ENCODE results near the gene SLC51A.

SLC51A gene

DNA sequence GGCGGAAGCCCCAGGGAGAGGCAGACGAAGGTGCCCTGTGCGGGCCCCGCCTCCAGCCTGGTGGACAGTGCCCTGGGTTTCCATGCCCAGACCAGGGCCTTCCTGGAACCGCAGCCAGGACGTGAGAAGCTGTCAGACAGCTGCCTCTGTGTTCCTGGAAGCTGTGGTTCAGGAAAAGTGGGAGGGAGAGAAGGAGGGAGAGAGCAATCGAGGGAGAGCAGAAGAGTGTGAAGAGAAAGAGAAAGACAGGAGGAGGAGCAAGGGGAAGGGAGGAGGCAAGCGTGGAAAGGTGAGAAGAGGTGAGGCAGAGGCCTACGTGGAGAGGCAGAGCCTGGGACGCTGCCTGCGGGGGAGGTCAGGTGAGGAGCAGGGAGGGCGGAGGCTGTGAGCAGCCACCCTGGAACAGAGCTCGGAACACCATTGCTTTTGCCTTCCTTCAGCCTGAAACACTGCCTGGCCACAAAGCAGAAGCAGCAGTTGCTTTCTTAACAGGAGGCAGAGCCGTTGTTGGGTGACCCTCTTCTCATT, 23.7 kb upstream of the SLC51A start:
- Histone ChIP-seq H2BK120ac (ENCODE audit: low read depth, low read length) (no peak overlapping the region), H3K4me3 (ENCODE audit: low read length in 2 of 2) (no peak overlapping the region), H3K27me3 (ENCODE audit: control insufficient read depth in 3 of 3, insufficient read depth in 3 of 3, low read depth in 1 of 3, low read length in 3 of 3) (peaks cover 0 to 12% (median 0%) of the 10 kb centered on the region in 3 experiments), H3K23ac (ENCODE audit: low read depth, low read length, poor library complexity) (peak overlapping the region; percentile 95), H3K27ac (replicated peaks; ENCODE audit: low read length) (no peak overlapping the region), H3K9me3 (replicated peaks in 1 of 2; ENCODE audit: control insufficient read depth in 2 of 2, insufficient read depth in 1 of 2, low read depth in 1 of 2, low read length in 2 of 2) (no peaks in the 10 kb centered on the region), H2AFZ (ENCODE audit: low read length) (peak overlapping the region; percentile 84), H4K91ac (ENCODE audit: low read depth, low read length, poor library complexity) (no peak overlapping the region), H4K8ac (ENCODE audit: low read depth, low read length) (peak overlapping the region; percentile 19), H3K18ac (ENCODE audit: low read length) (peak overlapping the region; percentile 64), H3K9ac (ENCODE audit: low read depth, low read length, poor library complexity) (no peak overlapping the region), H2BK15ac (ENCODE audit: low read length) (peak overlapping the region; percentile 27), H2BK5ac (ENCODE audit: low read length) (no peak overlapping the region), H3K4me2 (ENCODE audit: insufficient read depth, low read length, poor library complexity, severe bottlenecking) (no peak overlapping the region), H3K79me1 (ENCODE audit: low read depth, low read length) (peaks cover 4% of the 10 kb centered on the region), H3K14ac (ENCODE audit: low read length) (peak overlapping the region; percentile 14), H2AK5ac (ENCODE audit: low read depth, low read length) (peak overlapping the region; percentile 63), H3K4ac (ENCODE audit: low read length) (no peak overlapping the region), H2BK12ac (ENCODE audit: low read length) (peak overlapping the region; percentile 16), H3K4me1 (ENCODE audit: control insufficient read depth in 2 of 2, insufficient read depth in 1 of 2, low read depth in 1 of 2, low read length in 2 of 2) (peaks cover 4 to 9% of the 10 kb centered on the region in 2 donors), H3K36me3 (replicated peaks in 1 of 2; ENCODE audit: control insufficient read depth in 2 of 2, insufficient read depth in 2 of 2, low read length in 2 of 2) (no peaks in the 10 kb centered on the region)
- WGBS, 2 donors (ENCODE audit: extremely low coverage in 2 of 2, insufficient read length in 2 of 2, insufficient replicate concordance in 1 of 2): no CpG with 5 or more reads among the region's 14 CpGs
- no peak for DNase-seq (ENCODE audit: low spot score)

DNA sequence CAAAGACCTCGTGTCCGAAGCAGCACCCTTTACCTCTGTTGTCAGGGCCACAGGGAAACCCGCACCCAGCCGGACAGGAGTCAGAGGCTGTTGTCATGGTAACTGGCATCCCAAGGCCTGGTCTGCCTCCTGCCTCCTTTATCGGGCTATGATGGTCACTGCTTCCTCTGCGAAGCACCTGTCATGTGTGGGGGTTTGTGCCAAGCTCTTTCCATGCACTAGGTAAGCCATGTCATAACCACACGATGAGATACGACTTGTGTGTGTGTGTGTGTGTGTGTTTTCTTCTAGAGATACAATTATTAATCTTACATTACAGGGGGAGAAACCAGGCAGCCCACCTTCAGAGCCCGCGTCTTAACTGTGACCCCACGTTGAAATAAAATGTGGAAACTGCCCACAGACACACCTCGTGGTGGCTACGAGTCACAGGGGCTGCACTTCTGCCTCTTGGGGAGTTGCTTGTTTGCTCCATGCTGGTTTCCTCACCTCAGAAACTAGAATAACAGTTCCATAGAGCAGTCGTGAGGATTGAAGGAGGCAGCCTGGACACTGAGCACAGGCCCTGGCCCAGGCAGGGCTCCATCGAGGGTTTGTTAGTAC, 23.1 kb upstream of the SLC51A start:
- DNase-seq (ENCODE audit: low spot score): no peak
- H4K8ac ChIP-seq (ENCODE audit: low read depth, low read length): no peak overlapping the region
- H2AFZ ChIP-seq (ENCODE audit: low read length): peak overlapping the region; percentile 84
- H3K23ac ChIP-seq (ENCODE audit: low read depth, low read length, poor library complexity): peak overlapping the region; percentile 95
- no peak overlapping the region for H4K91ac ChIP-seq (ENCODE audit: low read depth, low read length, poor library complexity)
- H3K4ac ChIP-seq (ENCODE audit: low read length): no peak overlapping the region
- H3K4me2 ChIP-seq (ENCODE audit: insufficient read depth, low read length, poor library complexity, severe bottlenecking): no peak overlapping the region
- H3K79me1 ChIP-seq (ENCODE audit: low read depth, low read length): peaks cover 4% of the 10 kb centered on the region
- no peak overlapping the region for H3K4me3 ChIP-seq (ENCODE audit: low read length in 2 of 2)
- H3K4me1 ChIP-seq (ENCODE audit: control insufficient read depth in 2 of 2, insufficient read depth in 1 of 2, low read depth in 1 of 2, low read length in 2 of 2): peaks cover 4 to 9% of the 10 kb centered on the region in 2 donors
- WGBS, 2 donors (ENCODE audit: extremely low coverage in 2 of 2, insufficient read length in 2 of 2, insufficient replicate concordance in 1 of 2): no CpG with 5 or more reads among the region's 15 CpGs
- no peak overlapping the region for H2BK5ac ChIP-seq (ENCODE audit: low read length)
- no peak overlapping the region for H3K27ac ChIP-seq (replicated peaks; ENCODE audit: low read length)
- peak overlapping the region; percentile 35 for H3K18ac ChIP-seq (ENCODE audit: low read length)
- no peak overlapping the region for H3K14ac ChIP-seq (ENCODE audit: low read length)
- no peaks in the 10 kb centered on the region for H3K9me3 ChIP-seq (replicated peaks in 1 of 2; ENCODE audit: control insufficient read depth in 2 of 2, insufficient read depth in 1 of 2, low read depth in 1 of 2, low read length in 2 of 2)
- no peaks in the 10 kb centered on the region for H3K36me3 ChIP-seq (replicated peaks in 1 of 2; ENCODE audit: control insufficient read depth in 2 of 2, insufficient read depth in 2 of 2, low read length in 2 of 2)
- H2BK15ac ChIP-seq (ENCODE audit: low read length): peak overlapping the region; percentile 27
- peak overlapping the region; percentile 63 for H2AK5ac ChIP-seq (ENCODE audit: low read depth, low read length)
- H3K27me3 ChIP-seq (ENCODE audit: control insufficient read depth in 3 of 3, insufficient read depth in 3 of 3, low read depth in 1 of 3, low read length in 3 of 3): peaks cover 0 to 17% (median 0%) of the 10 kb centered on the region in 3 experiments
- no peak overlapping the region for H2BK120ac ChIP-seq (ENCODE audit: low read depth, low read length)
- H3K9ac ChIP-seq (ENCODE audit: low read depth, low read length, poor library complexity): no peak overlapping the region
- peak overlapping the region; percentile 16 for H2BK12ac ChIP-seq (ENCODE audit: low read length)

GRCh38 chr3:196193736-196194541, 22.4 kb upstream of the SLC51A start:
- peak overlapping the region; percentile 80 for H3K23ac ChIP-seq (ENCODE audit: low read depth, low read length, poor library complexity)
- no peak for DNase-seq (ENCODE audit: low spot score)
- WGBS, 2 donors (ENCODE audit: extremely low coverage in 2 of 2, insufficient read length in 2 of 2, insufficient replicate concordance in 1 of 2): no CpG with 5 or more reads among the region's 13 CpGs

GRCh38 chr3:196194542-196194915, 21.8 kb upstream of the SLC51A start:
- H2BK120ac ChIP-seq (ENCODE audit: low read depth, low read length): no peak overlapping the region
- no peak overlapping the region for H3K4me3 ChIP-seq (ENCODE audit: low read length in 2 of 2)
- H3K4me1 ChIP-seq (ENCODE audit: control insufficient read depth in 2 of 2, insufficient read depth in 1 of 2, low read depth in 1 of 2, low read length in 2 of 2): peaks cover 4 to 9% of the 10 kb centered on the region in 2 donors
- H2BK5ac ChIP-seq (ENCODE audit: low read length): no peak overlapping the region
- H3K23ac ChIP-seq (ENCODE audit: low read depth, low read length, poor library complexity): peak overlapping the region; percentile 80
- H3K9ac ChIP-seq (ENCODE audit: low read depth, low read length, poor library complexity): peak overlapping the region; percentile 24
- H3K14ac ChIP-seq (ENCODE audit: low read length): no peak overlapping the region
- H3K4ac ChIP-seq (ENCODE audit: low read length): no peak overlapping the region
- peaks cover 4% of the 10 kb centered on the region for H3K79me1 ChIP-seq (ENCODE audit: low read depth, low read length)
- no peak overlapping the region for H4K91ac ChIP-seq (ENCODE audit: low read depth, low read length, poor library complexity)
- no CpG with 5 or more reads among the region's 5 CpGs for WGBS, 2 donors (ENCODE audit: extremely low coverage in 2 of 2, insufficient read length in 2 of 2, insufficient replicate concordance in 1 of 2)
- H4K8ac ChIP-seq (ENCODE audit: low read depth, low read length): no peak overlapping the region
- H2BK12ac ChIP-seq (ENCODE audit: low read length): no peak overlapping the region
- H3K27me3 ChIP-seq (ENCODE audit: control insufficient read depth in 3 of 3, insufficient read depth in 3 of 3, low read depth in 1 of 3, low read length in 3 of 3): peaks cover 0 to 19% (median 0%) of the 10 kb centered on the region in 3 experiments
- no peaks in the 10 kb centered on the region for H3K36me3 ChIP-seq (replicated peaks in 1 of 2; ENCODE audit: control insufficient read depth in 2 of 2, insufficient read depth in 2 of 2, low read length in 2 of 2)
- H3K27ac ChIP-seq (replicated peaks; ENCODE audit: low read length): no peak overlapping the region
- no peak overlapping the region for H2BK15ac ChIP-seq (ENCODE audit: low read length)
- peak overlapping the region; percentile 15 for H2AFZ ChIP-seq (ENCODE audit: low read length)
- no peak overlapping the region for H3K18ac ChIP-seq (ENCODE audit: low read length)
- peak overlapping the region; percentile 61 for H2AK5ac ChIP-seq (ENCODE audit: low read depth, low read length)
- no peak for DNase-seq (ENCODE audit: low spot score)
- H3K9me3 ChIP-seq (replicated peaks in 1 of 2; ENCODE audit: control insufficient read depth in 2 of 2, insufficient read depth in 1 of 2, low read depth in 1 of 2, low read length in 2 of 2): no peaks in the 10 kb centered on the region
- H3K4me2 ChIP-seq (ENCODE audit: insufficient read depth, low read length, poor library complexity, severe bottlenecking): no peak overlapping the region

More at GRCh38 chr3:196193736-196194541, 22.4 kb upstream of the SLC51A start:
- Histone ChIP-seq H3K9me3 (replicated peaks in 1 of 2; ENCODE audit: control insufficient read depth in 2 of 2, insufficient read depth in 1 of 2, low read depth in 1 of 2, low read length in 2 of 2) (no peaks in the 10 kb centered on the region), H4K91ac (ENCODE audit: low read depth, low read length, poor library complexity) (no peak overlapping the region), H3K4me1 (ENCODE audit: control insufficient read depth in 2 of 2, insufficient read depth in 1 of 2, low read depth in 1 of 2, low read length in 2 of 2) (peaks cover 4 to 9% of the 10 kb centered on the region in 2 donors), H3K14ac (ENCODE audit: low read length) (peak overlapping the region; percentile 56), H2AFZ (ENCODE audit: low read length) (peak overlapping the region; percentile 36), H2BK120ac (ENCODE audit: low read depth, low read length) (no peak overlapping the region), H3K27me3 (ENCODE audit: control insufficient read depth in 3 of 3, insufficient read depth in 3 of 3, low read depth in 1 of 3, low read length in 3 of 3) (peaks cover 0 to 19% (median 0%) of the 10 kb centered on the region in 3 experiments), H4K8ac (ENCODE audit: low read depth, low read length) (no peak overlapping the region), H3K4me2 (ENCODE audit: insufficient read depth, low read length, poor library complexity, severe bottlenecking) (no peak overlapping the region), H3K9ac (ENCODE audit: low read depth, low read length, poor library complexity) (peak overlapping the region; percentile 50), H3K4ac (ENCODE audit: low read length) (no peak overlapping the region), H3K18ac (ENCODE audit: low read length) (peak overlapping the region; percentile 35), H2AK5ac (ENCODE audit: low read depth, low read length) (peak overlapping the region; percentile 61), H3K27ac (replicated peaks; ENCODE audit: low read length) (no peak overlapping the region), H2BK15ac (ENCODE audit: low read length) (peak overlapping the region; percentile 58), H2BK12ac (ENCODE audit: low read length) (no peak overlapping the region), H2BK5ac (ENCODE audit: low read length) (no peak overlapping the region), H3K36me3 (replicated peaks in 1 of 2; ENCODE audit: control insufficient read depth in 2 of 2, insufficient read depth in 2 of 2, low read length in 2 of 2) (no peaks in the 10 kb centered on the region), H3K79me1 (ENCODE audit: low read depth, low read length) (peaks cover 4% of the 10 kb centered on the region), H3K4me3 (ENCODE audit: low read length in 2 of 2) (no peak overlapping the region)
